Measurements from ENCODE around the gene AK1.

The AK1 gene

GRCh38 chr9:127907867-127908659, 30.6 kb upstream of the AK1 start:
- DNase-seq, result no peak

- DNase-seq, result no peak
These were observed 28.3 kb upstream of the AK1 start for GRCh38 chr9:127905788-127906191.

- DNase-seq, result no peak
These were observed 27.7 kb upstream of the AK1 start for GRCh38 chr9:127905004-127905728.

GRCh38 chr9:127904561-127905003, 27.1 kb upstream of the AK1 start:
- no peak for DNase-seq

GRCh38 chr9:127903557-127904475, 26.3 kb upstream of the AK1 start:
- DNase-seq, result no peak

GRCh38 chr9:127899128-127899943, 21.9 kb upstream of the AK1 start, which contains the start of gene ST6GALNAC6:
TSS of gene ST6GALNAC6 (minus strand) at chr9:127899603. CDS start at chr9:127897981, 1,622 bp downstream.
- DNase-seq, result peak; percentile 11

GRCh38 chr9:127898433-127899127, 21.1 kb upstream of the AK1 start:
- no peak for DNase-seq

- DNase-seq, result no peak
These were observed 19.8 kb upstream of the AK1 start for GRCh38 chr9:127897193-127897692.

GRCh38 chr9:127896395-127897192, 19.1 kb upstream of the AK1 start:
- no peak for DNase-seq

- no peak for DNase-seq
These were observed 18.3 kb upstream of the AK1 start for GRCh38 chr9:127895811-127896210.

- no peak for DNase-seq
These were observed 15.9 kb upstream of the AK1 start for GRCh38 chr9:127893392-127893791.

GRCh38 chr9:127892831-127893230, 15.4 kb upstream of the AK1 start:
- DNase-seq, result no peak

GRCh38 chr9:127890053-127890452, 12.6 kb upstream of the AK1 start:
- no peak for DNase-seq

- no peak for DNase-seq
These were observed 10.3 kb upstream of the AK1 start for GRCh38 chr9:127887792-127888191.

- no peak for DNase-seq
These were observed 9.0 kb upstream of the AK1 start for GRCh38 chr9:127886401-127886972.

GRCh38 chr9:127885508-127886281, 8.2 kb upstream of the AK1 start:
- no peak for DNase-seq

GRCh38 chr9:127884976-127885490, 7.6 kb upstream of the AK1 start:
- DNase-seq, result no peak

- no peak for DNase-seq
These were observed 7.0 kb upstream of the AK1 start for GRCh38 chr9:127884427-127884911.

- no peak for DNase-seq
These were observed 6.5 kb upstream of the AK1 start for GRCh38 chr9:127883959-127884358.
